Nephron progenitor cell (in vitro differentiated cells): ENCODE results near the gene HOXA2.

ENCODE experiments used
- DNase-seq: peaks from one replicate; pipeline ENCODE4 v3.0.0; 2021
- H3K27ac Mint-ChIP-seq: 2 replicates; pipeline ENCODE4 v1.8.0; 2021; ENCODE audit warnings: mild to moderate bottlenecking, moderate library complexity, mixed read lengths
- H3K27me3 Mint-ChIP-seq: 2 replicates; pipeline ENCODE4 v1.8.0; 2021; ENCODE audit warnings: mild to moderate bottlenecking, low read depth, mixed read lengths; ENCODE audit not compliant: poor library complexity
- H3K36me3 Mint-ChIP-seq: 2 replicates; pipeline ENCODE4 v1.8.0; 2021; ENCODE audit warnings: low read depth, mixed read lengths
- H3K4me1 Mint-ChIP-seq: 2 replicates; pipeline ENCODE4 v1.8.0; 2021; ENCODE audit warnings: mixed read lengths
- H3K4me3 Mint-ChIP-seq: 2 replicates; pipeline ENCODE4 v1.8.0; 2021; ENCODE audit warnings: mild to moderate bottlenecking, moderate library complexity, mixed read lengths
- H3K9me3 Mint-ChIP-seq: 2 replicates; pipeline ENCODE4 v1.8.0; 2021; ENCODE audit warnings: mild to moderate bottlenecking, moderate library complexity, mixed read lengths
- CTCF ChIP-seq: fragments of 200-600 bp; sonication (generic); IDR thresholded peaks from 2 replicates; pipeline ENCODE4 v1.5.0; 2021; ENCODE audit warnings: antibody characterized with exemption

The HOXA2 gene

GRCh38 chr7:27141137-27141922 lies 38.8 kb upstream of the HOXA2 start:
- TF ChIP-seq CTCF: no peak
- peak overlapping the region; percentile 97 for H3K4me3 Mint-ChIP-seq
- peak overlapping the region; percentile 100 for H3K27ac Mint-ChIP-seq
- H3K36me3 Mint-ChIP-seq: peaks cover 86% of the 10 kb centered on the region
- no peaks in the 10 kb centered on the region for H3K9me3 Mint-ChIP-seq
- H3K27me3 Mint-ChIP-seq: peaks cover 18% of the 10 kb centered on the region
- peaks cover 69% of the 10 kb centered on the region for H3K4me1 Mint-ChIP-seq
- no peak for DNase-seq

- peaks cover 76% of the 10 kb centered on the region for H3K36me3 Mint-ChIP-seq
- DNase-seq: no peak
- H3K27ac Mint-ChIP-seq: peak overlapping the region; percentile 100
- peaks cover 13% of the 10 kb centered on the region for H3K27me3 Mint-ChIP-seq
- no peak for TF ChIP-seq CTCF
- peak overlapping the region; percentile 97 for H3K4me3 Mint-ChIP-seq
- H3K9me3 Mint-ChIP-seq: no peaks in the 10 kb centered on the region
- peaks cover 69% of the 10 kb centered on the region for H3K4me1 Mint-ChIP-seq
These were observed 37.8 kb upstream of the HOXA2 start for GRCh38 chr7:27140126-27140857.

- Mint-ChIP-seq H3K9me3 (no peaks in the 10 kb centered on the region), H3K4me1 (peaks cover 71% of the 10 kb centered on the region), H3K27ac (peak overlapping the region; percentile 100), H3K4me3 (peak overlapping the region; percentile 97), H3K36me3 (peaks cover 76% of the 10 kb centered on the region), H3K27me3 (peaks cover 13% of the 10 kb centered on the region)
- TF ChIP-seq CTCF: no peak
- DNase-seq: peak; percentile 75
These were observed 37.0 kb upstream of the HOXA2 start for GRCh38 chr7:27139334-27140125.

- Mint-ChIP-seq H3K27me3 (peaks cover 13% of the 10 kb centered on the region), H3K4me1 (peaks cover 71% of the 10 kb centered on the region), H3K36me3 (peaks cover 76% of the 10 kb centered on the region), H3K9me3 (no peaks in the 10 kb centered on the region), H3K4me3 (peak overlapping the region; percentile 97), H3K27ac (peak overlapping the region; percentile 76)
- no peak for DNase-seq
- no peak for TF ChIP-seq CTCF
These were observed 36.5 kb upstream of the HOXA2 start for GRCh38 chr7:27138985-27139333.

- H3K27ac Mint-ChIP-seq: peak overlapping the region; percentile 76
These were observed 36.0 kb upstream of the HOXA2 start for GRCh38 chr7:27138472-27138871.

More at GRCh38 chr7:27138472-27138871, 36.0 kb upstream of the HOXA2 start:
- no peak for DNase-seq
- Mint-ChIP-seq H3K27me3 (peaks cover 11% of the 10 kb centered on the region), H3K9me3 (no peaks in the 10 kb centered on the region), H3K4me3 (peak overlapping the region; percentile 97), H3K36me3 (peaks cover 74% of the 10 kb centered on the region), H3K4me1 (peaks cover 74% of the 10 kb centered on the region)
- no peak for TF ChIP-seq CTCF
